HL-60 (cell line): ENCODE measurements around the gene SLC39A9.
"Not testable (repeated sequence)": the region's sequence is repeated elsewhere in the genome, so short reads cannot be mapped to it uniquely, and the experiment has no call there.

Source experiments
- DNase-seq, 2 experiments: peaks; one replicate each; pipeline ENCODE4 v3.0.0-alpha.2; 2010 to 2020; ENCODE audit warnings: low read depth in 1 of 2, low spot score in 1 of 2
- H3K27ac ChIP-seq: fragments of 250-450 bp; sonication (Bioruptor Pico); replicated peaks from 2 replicates; pipeline ENCODE4 v1.5.1; 2020; ENCODE audit warnings: mild to moderate bottlenecking, moderate library complexity
- H3K27me3 ChIP-seq: fragments of 250-450 bp; sonication (Bioruptor Pico); 2 replicates; pipeline ENCODE4 v1.5.1; 2021; ENCODE audit warnings: mild to moderate bottlenecking, moderate library complexity; ENCODE audit not compliant: insufficient read depth, poor library complexity, severe bottlenecking
- H3K4me3 ChIP-seq: replicated peaks from 2 replicates; pipeline ENCODE4 v1.5.1; 2011; ENCODE audit warnings: mild to moderate bottlenecking, control low read depth, low read length; ENCODE audit not compliant: insufficient read depth
- GABPA ChIP-seq: IDR thresholded peaks from 2 replicates; pipeline ENCODE4 v1.6.1; 2012; ENCODE audit warnings: low read depth
- POLR2AphosphoS5 ChIP-seq: IDR thresholded peaks from 2 replicates; pipeline ENCODE4 v1.6.1; 2012; ENCODE audit warnings: low read depth
- SPI1 ChIP-seq: IDR thresholded peaks from 2 replicates; pipeline ENCODE4 v1.6.1; 2012; ENCODE audit warnings: low read depth, mild to moderate bottlenecking, borderline replicate concordance
- TF ChIP-seq, protein P1 (sequence below): IDR thresholded peaks from 2 replicates; pipeline ENCODE4 v1.6.1; 2012; ENCODE audit warnings: low read depth; ENCODE audit not compliant: insufficient replicate concordance
- TF ChIP-seq, protein P2 (sequence below): IDR thresholded peaks from one replicate; pipeline ENCODE4 v1.5.1; 2011; ENCODE audit warnings: low read length, control low read depth, inconsistent platforms; ENCODE audit not compliant: insufficient read depth

The SLC39A9 gene

DNA sequence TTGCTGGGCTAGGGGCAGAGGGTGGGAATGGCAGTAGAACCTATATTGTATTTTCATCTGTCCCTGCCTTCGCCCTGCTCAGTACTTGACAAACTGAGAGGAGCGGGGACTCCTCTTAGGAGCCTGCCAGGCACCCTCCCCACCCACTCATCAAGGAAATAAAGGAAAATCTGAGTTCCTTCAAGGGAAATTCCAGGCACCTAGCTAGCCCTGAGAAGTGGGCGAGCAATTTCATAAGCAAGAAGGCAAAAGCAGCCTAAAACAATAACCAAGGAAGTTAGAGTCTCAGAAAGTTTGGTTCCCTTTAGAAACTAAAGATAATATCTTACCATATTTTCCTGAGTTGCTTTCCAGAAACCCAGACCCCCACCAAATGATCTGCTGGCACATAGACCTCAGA lies 75.5 kb downstream of the SLC39A9 start:
- Histone ChIP-seq H3K27me3 (no peaks in the 10 kb centered on the region), H3K27ac (no peak overlapping the region), H3K4me3 (no peak overlapping the region)
- TF ChIP-seq, protein P1, sequence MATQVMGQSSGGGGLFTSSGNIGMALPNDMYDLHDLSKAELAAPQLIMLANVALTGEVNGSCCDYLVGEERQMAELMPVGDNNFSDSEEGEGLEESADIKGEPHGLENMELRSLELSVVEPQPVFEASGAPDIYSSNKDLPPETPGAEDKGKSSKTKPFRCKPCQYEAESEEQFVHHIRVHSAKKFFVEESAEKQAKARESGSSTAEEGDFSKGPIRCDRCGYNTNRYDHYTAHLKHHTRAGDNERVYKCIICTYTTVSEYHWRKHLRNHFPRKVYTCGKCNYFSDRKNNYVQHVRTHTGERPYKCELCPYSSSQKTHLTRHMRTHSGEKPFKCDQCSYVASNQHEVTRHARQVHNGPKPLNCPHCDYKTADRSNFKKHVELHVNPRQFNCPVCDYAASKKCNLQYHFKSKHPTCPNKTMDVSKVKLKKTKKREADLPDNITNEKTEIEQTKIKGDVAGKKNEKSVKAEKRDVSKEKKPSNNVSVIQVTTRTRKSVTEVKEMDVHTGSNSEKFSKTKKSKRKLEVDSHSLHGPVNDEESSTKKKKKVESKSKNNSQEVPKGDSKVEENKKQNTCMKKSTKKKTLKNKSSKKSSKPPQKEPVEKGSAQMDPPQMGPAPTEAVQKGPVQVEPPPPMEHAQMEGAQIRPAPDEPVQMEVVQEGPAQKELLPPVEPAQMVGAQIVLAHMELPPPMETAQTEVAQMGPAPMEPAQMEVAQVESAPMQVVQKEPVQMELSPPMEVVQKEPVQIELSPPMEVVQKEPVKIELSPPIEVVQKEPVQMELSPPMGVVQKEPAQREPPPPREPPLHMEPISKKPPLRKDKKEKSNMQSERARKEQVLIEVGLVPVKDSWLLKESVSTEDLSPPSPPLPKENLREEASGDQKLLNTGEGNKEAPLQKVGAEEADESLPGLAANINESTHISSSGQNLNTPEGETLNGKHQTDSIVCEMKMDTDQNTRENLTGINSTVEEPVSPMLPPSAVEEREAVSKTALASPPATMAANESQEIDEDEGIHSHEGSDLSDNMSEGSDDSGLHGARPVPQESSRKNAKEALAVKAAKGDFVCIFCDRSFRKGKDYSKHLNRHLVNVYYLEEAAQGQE: no peak
- TF ChIP-seq POLR2AphosphoS5 (no peak), SPI1 (no peak), GABPA (no peak)
- TF ChIP-seq, protein P2, sequence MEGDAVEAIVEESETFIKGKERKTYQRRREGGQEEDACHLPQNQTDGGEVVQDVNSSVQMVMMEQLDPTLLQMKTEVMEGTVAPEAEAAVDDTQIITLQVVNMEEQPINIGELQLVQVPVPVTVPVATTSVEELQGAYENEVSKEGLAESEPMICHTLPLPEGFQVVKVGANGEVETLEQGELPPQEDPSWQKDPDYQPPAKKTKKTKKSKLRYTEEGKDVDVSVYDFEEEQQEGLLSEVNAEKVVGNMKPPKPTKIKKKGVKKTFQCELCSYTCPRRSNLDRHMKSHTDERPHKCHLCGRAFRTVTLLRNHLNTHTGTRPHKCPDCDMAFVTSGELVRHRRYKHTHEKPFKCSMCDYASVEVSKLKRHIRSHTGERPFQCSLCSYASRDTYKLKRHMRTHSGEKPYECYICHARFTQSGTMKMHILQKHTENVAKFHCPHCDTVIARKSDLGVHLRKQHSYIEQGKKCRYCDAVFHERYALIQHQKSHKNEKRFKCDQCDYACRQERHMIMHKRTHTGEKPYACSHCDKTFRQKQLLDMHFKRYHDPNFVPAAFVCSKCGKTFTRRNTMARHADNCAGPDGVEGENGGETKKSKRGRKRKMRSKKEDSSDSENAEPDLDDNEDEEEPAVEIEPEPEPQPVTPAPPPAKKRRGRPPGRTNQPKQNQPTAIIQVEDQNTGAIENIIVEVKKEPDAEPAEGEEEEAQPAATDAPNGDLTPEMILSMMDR: no peak
- DNase-seq: no peak

DNA sequence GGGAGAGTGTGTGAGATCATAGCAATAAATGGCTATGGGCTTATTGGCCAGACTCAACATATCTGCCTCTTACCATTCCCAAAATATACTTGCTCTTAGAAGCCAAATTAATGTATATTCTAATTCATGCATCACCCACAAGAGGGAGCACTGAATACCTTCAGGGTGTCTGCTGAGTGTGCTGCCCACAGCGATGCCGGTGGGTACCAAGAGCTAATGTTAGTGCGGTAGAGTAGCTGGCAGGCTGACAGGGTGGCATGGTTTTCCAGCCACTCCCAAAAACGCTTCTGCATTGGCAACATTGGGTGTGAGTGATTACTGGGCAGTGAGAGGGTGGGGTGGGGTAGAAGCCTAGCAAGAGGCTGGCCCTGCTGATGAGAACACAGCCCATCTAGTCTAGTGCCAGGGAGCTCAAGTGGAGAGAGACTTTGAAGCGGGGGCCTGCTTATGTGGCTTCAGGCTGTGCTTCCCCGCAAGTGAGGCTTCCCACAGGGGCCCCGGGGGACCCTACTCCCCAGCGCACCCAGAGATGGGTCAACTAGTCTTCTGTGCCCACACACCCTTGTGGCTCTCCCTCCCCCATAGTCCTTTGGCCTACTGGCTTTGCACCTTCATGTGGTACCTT lies 76.8 kb downstream of the SLC39A9 start:
- H3K4me3 ChIP-seq: no peak overlapping the region
- TF ChIP-seq, protein P2: peak; percentile 13
- TF ChIP-seq GABPA: no peak
- H3K27ac ChIP-seq: no peak overlapping the region
- peak in 1 of 2 experiments; percentile 1 for DNase-seq
- H3K27me3 ChIP-seq: no peaks in the 10 kb centered on the region

DNA sequence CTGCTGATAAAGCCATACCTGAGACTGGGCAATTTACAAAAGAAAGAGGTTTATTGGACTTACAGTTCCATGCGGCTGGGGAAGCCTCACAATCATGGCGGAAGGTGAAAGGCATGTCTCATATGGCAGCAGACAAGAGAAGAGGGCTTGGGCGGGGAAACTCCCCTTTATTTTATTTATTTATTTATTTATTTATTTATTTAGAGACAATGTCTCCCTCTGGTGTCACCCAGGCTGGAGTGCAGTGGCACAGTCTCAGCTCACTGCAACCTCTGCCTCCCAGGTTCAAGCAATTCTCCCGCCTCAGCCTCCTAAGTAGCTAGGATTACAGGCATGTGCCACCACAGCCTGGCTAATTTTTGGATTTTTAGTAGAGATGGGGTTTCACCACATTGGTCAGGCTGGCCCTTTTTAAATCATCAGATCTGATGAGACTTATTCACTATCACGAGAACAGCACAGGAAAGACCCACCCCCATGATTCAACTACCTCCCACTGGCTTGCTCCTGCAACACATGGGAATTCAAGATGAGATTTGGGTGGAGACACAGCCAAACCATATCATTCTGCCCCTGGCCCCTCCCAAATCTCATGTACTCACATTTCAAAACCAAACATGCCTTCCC lies 78.4 kb downstream of the SLC39A9 start:
- not testable (repeated sequence) for DNase-seq

DNA sequence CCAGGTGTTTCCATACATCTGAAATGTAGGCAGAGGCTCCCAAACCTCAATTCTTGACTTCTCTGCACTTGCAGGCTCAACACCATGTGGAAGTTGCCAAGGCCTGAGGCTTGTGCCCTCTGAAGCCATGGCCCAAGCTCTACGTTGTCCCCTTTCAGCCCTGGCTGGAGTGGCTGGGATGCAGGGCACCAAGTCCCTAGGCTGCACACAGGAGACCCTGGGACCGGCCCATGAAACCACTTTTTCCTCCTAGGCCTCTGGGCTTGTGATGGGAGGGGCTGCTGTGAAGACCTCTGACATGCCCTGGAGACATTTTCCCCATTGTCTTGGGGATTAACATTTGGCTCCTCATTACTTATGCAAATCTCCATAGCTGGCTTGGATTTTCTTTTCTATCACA lies 79.6 kb downstream of the SLC39A9 start:
- H3K4me3 ChIP-seq, H3K27me3 ChIP-seq, H3K27ac ChIP-seq, DNase-seq: not testable (repeated sequence)

More for the DNA sequence above, 78.4 kb downstream of the SLC39A9 start:
- not testable (repeated sequence) for H3K27ac ChIP-seq, H3K27me3 ChIP-seq, H3K4me3 ChIP-seq

DNA sequence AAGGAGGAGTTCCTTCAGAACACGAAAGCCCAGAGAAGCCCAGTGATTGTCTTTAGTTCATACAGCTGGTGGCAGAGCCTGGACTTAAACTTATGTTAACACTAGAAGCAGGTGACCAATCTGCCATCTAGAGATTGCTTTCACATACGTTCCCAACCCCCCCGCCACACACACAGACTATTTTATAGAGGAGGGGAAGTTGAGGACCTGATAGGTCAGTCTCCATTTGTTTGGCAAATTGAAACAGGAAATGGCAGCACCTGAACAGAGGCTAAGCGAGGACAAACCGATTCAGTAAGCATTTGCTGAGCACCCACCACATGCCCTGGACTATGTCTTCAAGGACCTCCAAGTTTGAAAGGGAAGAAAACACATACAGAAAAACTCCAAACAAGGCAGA lies 81.2 kb downstream of the SLC39A9 start:
- no peak overlapping the region for H3K4me3 ChIP-seq
- DNase-seq: no peak
- H3K27me3 ChIP-seq: peaks cover 2% of the 10 kb centered on the region
- H3K27ac ChIP-seq: no peak overlapping the region
- TF ChIP-seq, protein P1: no peak
- no peak for TF ChIP-seq GABPA
- TF ChIP-seq POLR2AphosphoS5: no peak
- TF ChIP-seq, protein P2: no peak
- TF ChIP-seq SPI1: no peak
